GM23248 (cell line): ENCODE data around the gene COPA. TPM values are rescaled to one million over a fixed set of nuclear protein-coding genes. Genes with fewer than 3 reads are reported as not detected.
A peak's percentile ranks its signal among the peaks of the same experiment; 100 is the strongest.

Experiments
- DNase-seq: peaks from one replicate; pipeline ENCODE4 v3.0.0-alpha.2; 2015
- H2AFZ ChIP-seq: fragments of 200-600 bp; sonication (generic); 2 replicates; pipeline ENCODE4 v1.6.1; 2016; ENCODE audit warnings: antibody characterized with exemption
- H3F3A ChIP-seq: fragments of 200-600 bp; sonication (generic); 2 replicates; pipeline ENCODE4 v1.6.1; 2016; ENCODE audit warnings: mild to moderate bottlenecking, antibody characterized with exemption, mixed run types; ENCODE audit not compliant: insufficient read depth
- H3K27ac ChIP-seq: fragments of 200-600 bp; sonication (generic); 2 replicates; pipeline ENCODE4 v1.5.1; 2016; ENCODE audit warnings: mild to moderate bottlenecking
- H3K27me3 ChIP-seq: fragments of 200-600 bp; sonication (generic); replicated peaks from 2 replicates; pipeline ENCODE4 v1.6.1; 2016; ENCODE audit warnings: mild to moderate bottlenecking; ENCODE audit not compliant: insufficient read depth
- H3K36me3 ChIP-seq: fragments of 200-600 bp; sonication (generic); 2 replicates; pipeline ENCODE4 v1.6.1; 2016; ENCODE audit warnings: low read depth, mild to moderate bottlenecking
- H3K4me1 ChIP-seq: fragments of 200-600 bp; sonication (generic); 2 replicates; pipeline ENCODE4 v1.6.1; 2016; ENCODE audit warnings: mild to moderate bottlenecking; ENCODE audit not compliant: insufficient read depth
- H3K4me2 ChIP-seq: fragments of 200-600 bp; sonication (generic); one replicate; pipeline ENCODE4 v1.6.1; 2016; ENCODE audit warnings: mild to moderate bottlenecking; ENCODE audit not compliant: unreplicated experiment
- H3K4me3 ChIP-seq: fragments of 200-600 bp; sonication (generic); 2 replicates; pipeline ENCODE4 v1.5.1; 2016; ENCODE audit warnings: mild to moderate bottlenecking
- H3K79me2 ChIP-seq: fragments of 200-600 bp; sonication (generic); 2 replicates; pipeline ENCODE4 v1.6.1; 2016; ENCODE audit warnings: mild to moderate bottlenecking; ENCODE audit not compliant: insufficient read depth
- H3K9ac ChIP-seq: fragments of 200-600 bp; sonication (generic); 2 replicates; pipeline ENCODE4 v1.6.1; 2016; ENCODE audit warnings: mild to moderate bottlenecking
- H3K9me2 ChIP-seq: fragments of 200-600 bp; sonication (generic); 2 replicates; pipeline ENCODE4 v1.6.1; 2016; ENCODE audit warnings: mixed run types, mild to moderate bottlenecking, moderate library complexity; ENCODE audit not compliant: insufficient read depth
- H3K9me3 ChIP-seq: fragments of 200-600 bp; sonication (generic); one replicate; pipeline ENCODE4 v1.6.1; 2017; ENCODE audit warnings: low read depth
- H4K20me1 ChIP-seq: fragments of 200-600 bp; sonication (generic); 2 replicates; pipeline ENCODE4 v1.6.0; 2016; ENCODE audit not compliant: insufficient read depth
- EZH2 ChIP-seq: fragments of 200-600 bp; sonication (generic); IDR thresholded peaks from 2 replicates; pipeline ENCODE4 v1.6.1; 2018; ENCODE audit warnings: antibody characterized with exemption, mild to moderate bottlenecking; ENCODE audit not compliant: insufficient read depth, poor library complexity, severe bottlenecking
- EZH2phosphoT487 ChIP-seq: fragments of 200-600 bp; sonication (generic); IDR thresholded peaks from 2 replicates; pipeline ENCODE4 v1.6.1; 2018; ENCODE audit warnings: antibody characterized with exemption, moderate library complexity, mild to moderate bottlenecking, low read depth; ENCODE audit not compliant: insufficient read depth
- WGBS, 2 experiments: methylation state at CpG; one replicate each; pipeline ENCODE4 v1.1.6; 2015 to 2017; ENCODE audit warnings: low lambda C conversion rate in 2 of 2, low coverage in 1 of 2; ENCODE audit errors: missing lambda C conversion rate in 2 of 2; 5-methylcytosine and 5-hydroxymethylcytosine counted together
- in situ Hi-C: fragments of 300-500 bp; cut with MboI; formaldehyde crosslinking; loops from 2 replicates; pipeline ENCODE4 v1.15.0; 2020
- polyA plus RNA-seq: library from polyadenylated mRNA; unstranded; fragments of >200 nt; fragmentation: Nextera tagmentation; extraction: Ambion mirVana; gene quantifications from 2 replicates; pipeline ENCODE4 v1.2.1, GENCODE V29; 2016
- total RNA-seq: library from RNA; depleted of rRNA; stranded (reverse); fragments of >200 nt; shearing (Covaris generic); gene quantifications from 2 replicates; pipeline ENCODE4 v1.2.3, GENCODE V29; 2014

The COPA gene
- total and polyA plus RNA-seq, 2 experiments from 2014 or later: 194 to 212 TPM

DNA sequence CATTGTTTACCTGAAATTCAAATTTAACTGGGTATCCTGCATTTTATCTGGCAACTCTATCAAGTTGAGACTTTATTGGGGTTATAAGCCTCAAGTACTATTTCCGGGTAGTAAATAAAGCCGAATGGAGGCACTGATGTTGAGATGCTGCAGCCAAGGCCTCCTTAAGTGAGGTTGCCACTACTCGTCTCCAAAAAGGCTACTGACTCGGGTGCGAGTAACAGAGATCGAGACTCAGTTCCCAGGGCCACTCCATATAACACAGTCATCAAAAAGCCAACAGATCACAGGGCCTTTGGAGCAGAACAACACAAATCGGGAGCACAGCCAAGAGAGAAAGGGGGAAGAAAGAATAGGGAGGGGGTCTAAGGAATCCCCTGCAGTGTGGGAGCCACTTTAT, 524 bp downstream of the COPA start:
- Histone ChIP-seq H3K9me3 (no peaks in the 10 kb centered on the region), H3K4me2 (peak overlapping the region; percentile 99), H3K27ac (peak overlapping the region; percentile 90), H3K79me2 (peaks cover 100% of the 10 kb centered on the region), H3K9me2 (no peaks in the 10 kb centered on the region), H3K9ac (peak overlapping the region; percentile 99), H2AFZ (peak overlapping the region; percentile 94), H3K4me3 (peak overlapping the region; percentile 98), H3F3A (peaks cover 10% of the 10 kb centered on the region), H3K36me3 (peaks cover 34% of the 10 kb centered on the region), H3K4me1 (peaks cover 35% of the 10 kb centered on the region), H4K20me1 (peaks cover 12% of the 10 kb centered on the region; the same call in 1 of the 2 replicates), H3K27me3 (no peaks in the 10 kb centered on the region)
- TF ChIP-seq EZH2phosphoT487 (no peak), EZH2 (no peak)
- WGBS, 2 experiments: 0 to 2% methylated on average over 7 of the region's 7 CpGs
- peak; percentile 50 for DNase-seq
- in situ Hi-C loops: no loop called here

DNA sequence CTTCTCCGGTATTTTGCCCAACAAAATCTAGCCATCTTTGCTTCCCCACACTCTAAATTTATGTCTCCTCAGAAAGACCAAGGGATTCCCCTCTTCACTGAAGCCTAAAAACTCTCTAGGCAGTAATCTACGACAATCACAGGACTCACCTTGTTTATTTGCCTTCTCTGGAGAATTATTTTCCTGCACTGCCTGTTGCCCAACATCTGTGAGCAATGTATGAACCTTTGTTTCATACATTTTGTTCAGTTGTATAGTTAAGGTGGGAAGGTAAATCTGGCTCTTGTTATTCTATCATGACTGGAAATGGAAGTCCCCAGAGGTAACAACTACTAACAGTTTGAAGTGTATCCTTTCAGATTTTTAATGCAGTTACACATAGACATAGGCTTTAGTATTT, 2.2 kb downstream of the COPA start:
- Histone ChIP-seq H3K9me2 (no peaks in the 10 kb centered on the region), H3K9me3 (no peaks in the 10 kb centered on the region), H3K4me2 (peak overlapping the region; percentile 99), H3K4me3 (peak overlapping the region; percentile 98), H2AFZ (no peak overlapping the region), H3K79me2 (peaks cover 100% of the 10 kb centered on the region), H3F3A (peaks cover 10% of the 10 kb centered on the region), H3K9ac (peak overlapping the region; percentile 99), H3K4me1 (peaks cover 35% of the 10 kb centered on the region), H3K36me3 (peaks cover 27% of the 10 kb centered on the region), H3K27me3 (no peaks in the 10 kb centered on the region), H3K27ac (no peak overlapping the region), H4K20me1 (peaks cover 12% of the 10 kb centered on the region; the same call in 1 of the 2 replicates)
- in situ Hi-C loops: no loop called here
- 47 to 56% methylated on average over 2 of the region's 2 CpGs for WGBS, 2 experiments
- peak; percentile 27 for DNase-seq
- TF ChIP-seq EZH2: no peak
- TF ChIP-seq EZH2phosphoT487: no peak

DNA sequence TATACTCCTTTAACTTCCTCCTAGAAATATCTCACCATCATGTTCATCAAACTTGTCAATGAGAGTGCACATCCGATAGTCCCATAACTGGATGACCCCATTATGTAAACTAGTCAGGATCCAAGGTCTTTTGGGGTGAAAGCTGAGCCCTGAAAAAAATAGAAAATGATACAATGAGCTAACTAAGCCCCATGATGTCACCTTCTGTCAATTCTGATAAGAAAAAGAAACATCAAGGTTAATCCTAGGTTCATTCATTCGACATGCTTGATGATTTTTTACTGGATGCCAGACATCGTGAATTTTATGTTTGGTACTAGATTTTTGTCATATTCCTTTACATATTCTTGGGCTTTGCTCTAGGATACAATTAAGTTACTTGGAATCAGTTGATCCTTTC, 2.9 kb downstream of the COPA start:
- no peaks in the 10 kb centered on the region for H3K27me3 ChIP-seq
- DNase-seq: no peak
- no peaks in the 10 kb centered on the region for H3K9me2 ChIP-seq
- peak overlapping the region; percentile 99 for H3K9ac ChIP-seq
- H3K4me2 ChIP-seq: peak overlapping the region; percentile 99
- H4K20me1 ChIP-seq: peaks cover 12% of the 10 kb centered on the region; the same call in 1 of the 2 replicates
- in situ Hi-C loops: no loop called here
- H3K4me3 ChIP-seq: peak overlapping the region; percentile 98
- H3K9me3 ChIP-seq: no peaks in the 10 kb centered on the region
- peaks cover 27% of the 10 kb centered on the region for H3K36me3 ChIP-seq
- H3K27ac ChIP-seq: no peak overlapping the region
- peaks cover 10% of the 10 kb centered on the region for H3F3A ChIP-seq
- H3K4me1 ChIP-seq: peaks cover 35% of the 10 kb centered on the region
- TF ChIP-seq EZH2 (no peak), EZH2phosphoT487 (no peak)
- H2AFZ ChIP-seq: no peak overlapping the region
- peaks cover 100% of the 10 kb centered on the region for H3K79me2 ChIP-seq
- 43% methylated on average over 3 of the region's 3 CpGs for WGBS, 2 experiments

DNA sequence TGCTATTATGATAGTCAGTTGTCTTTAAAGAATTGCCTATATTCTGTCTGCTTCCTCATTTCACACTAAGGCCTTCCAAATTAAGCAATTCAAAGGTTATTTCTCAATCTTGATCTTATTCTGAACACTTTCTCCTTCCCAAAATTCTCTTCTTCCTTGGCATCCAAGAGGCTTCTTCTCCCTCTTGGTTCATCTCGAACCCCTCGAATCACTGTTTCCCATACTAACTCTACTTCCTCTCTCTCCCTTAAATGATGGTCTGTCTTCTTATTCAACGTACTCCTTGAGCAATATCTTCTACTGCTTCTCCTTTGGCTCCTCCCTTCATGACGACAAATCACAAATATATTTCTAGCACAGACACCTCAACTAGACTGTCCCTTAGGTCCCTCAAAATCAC, 4.5 kb downstream of the COPA start:
- H3K79me2 ChIP-seq: peaks cover 100% of the 10 kb centered on the region
- H3K27ac ChIP-seq: no peak overlapping the region
- H3K27me3 ChIP-seq: no peaks in the 10 kb centered on the region
- H3F3A ChIP-seq: peaks cover 16% of the 10 kb centered on the region
- in situ Hi-C loops: no loop called here
- peaks cover 12% of the 10 kb centered on the region; the same call in 1 of the 2 replicates for H4K20me1 ChIP-seq
- peaks cover 43% of the 10 kb centered on the region for H3K36me3 ChIP-seq
- TF ChIP-seq EZH2 (no peak), EZH2phosphoT487 (no peak)
- no peak overlapping the region for H3K9ac ChIP-seq
- WGBS, 2 experiments: 80 to 82% methylated on average over 4 of the region's 4 CpGs
- no peaks in the 10 kb centered on the region for H3K9me3 ChIP-seq
- DNase-seq: no peak
- no peak overlapping the region for H3K4me3 ChIP-seq
- H3K4me2 ChIP-seq: no peak overlapping the region
- H3K4me1 ChIP-seq: peaks cover 29% of the 10 kb centered on the region
- no peak overlapping the region for H2AFZ ChIP-seq
- no peaks in the 10 kb centered on the region for H3K9me2 ChIP-seq

DNA sequence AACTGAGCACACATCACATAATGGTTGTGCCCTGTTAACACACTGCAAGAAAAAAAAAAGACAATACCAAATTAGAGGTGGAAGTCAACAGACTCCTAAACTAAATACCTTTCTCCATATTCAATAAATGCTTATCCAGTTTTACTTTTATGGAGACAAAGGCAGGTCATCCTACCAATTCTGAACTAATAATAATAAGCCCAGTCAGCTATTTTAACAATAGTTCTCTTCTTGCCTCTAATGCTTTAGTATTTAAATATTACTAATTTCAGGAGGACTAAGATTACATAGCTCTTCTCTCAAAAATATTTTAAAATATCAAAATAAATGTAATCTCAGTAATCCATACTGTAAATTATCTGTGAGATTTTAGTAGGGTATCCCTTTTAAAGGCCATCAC, 10.5 kb downstream of the COPA start:
- Histone ChIP-seq H3K27ac (no peak overlapping the region), H3K9me3 (no peaks in the 10 kb centered on the region), H3K27me3 (no peaks in the 10 kb centered on the region), H3K9ac (no peak overlapping the region), H3K9me2 (no peaks in the 10 kb centered on the region), H3K4me3 (no peak overlapping the region), H2AFZ (no peak overlapping the region), H3F3A (peaks cover 36% of the 10 kb centered on the region; the same call in 1 of the 2 replicates), H3K79me2 (peaks cover 100% of the 10 kb centered on the region), H4K20me1 (no peaks in the 10 kb centered on the region), H3K4me1 (no peaks in the 10 kb centered on the region), H3K4me2 (no peak overlapping the region), H3K36me3 (peaks cover 76% of the 10 kb centered on the region)
- TF ChIP-seq EZH2: no peak
- no peak for TF ChIP-seq EZH2phosphoT487
- no peak for DNase-seq
- in situ Hi-C loops: no loop called here
